WTC11 (cell line): Measurements from ENCODE around the gene TSC22D3.

ENCODE experiments used
- CREM ChIP-seq: sonication (generic); formaldehyde crosslinking; IDR thresholded peaks from 2 replicates; pipeline ENCODE4 v1.8.1; 2022; ENCODE audit warnings: mild to moderate bottlenecking, missing genetic modification reagents, moderate library complexity
- CTCF ChIP-seq: fragments of 200-600 bp; IDR thresholded peaks from 2 replicates; pipeline ENCODE4 v1.8.0; 2022; ENCODE audit warnings: antibody characterized with exemption
- ESRRA ChIP-seq: sonication (generic); formaldehyde crosslinking; IDR thresholded peaks from 2 replicates; pipeline ENCODE4 v1.8.1; 2022; ENCODE audit warnings: mild to moderate bottlenecking, missing genetic modification reagents, borderline replicate concordance
- FOXK1 ChIP-seq: sonication (generic); formaldehyde crosslinking; IDR thresholded peaks from 2 replicates; pipeline ENCODE4 v1.8.0; 2022; ENCODE audit warnings: mild to moderate bottlenecking, moderate library complexity, missing genetic modification reagents
- KAT7 ChIP-seq: sonication (generic); formaldehyde crosslinking; IDR thresholded peaks from 2 replicates; pipeline ENCODE4 v1.8.1; 2023; ENCODE audit warnings: missing genetic modification reagents, mild to moderate bottlenecking, borderline replicate concordance
- STAT6 ChIP-seq: sonication (generic); formaldehyde crosslinking; conservative IDR thresholded peaks from 2 replicates; pipeline ENCODE4 v1.8.1; 2023; ENCODE audit warnings: mild to moderate bottlenecking, low read depth, missing genetic modification reagents, moderate library complexity
- TP53 ChIP-seq: sonication (generic); formaldehyde crosslinking; IDR thresholded peaks from 2 replicates; pipeline ENCODE4 v1.8.1; 2023; ENCODE audit warnings: mild to moderate bottlenecking, missing genetic modification reagents

GRCh38 chrX:107750861-107751445 is 24.6 kb downstream of the TSC22D3 start:
- TF ChIP-seq CREM (CRISPR knock-in tag): no peak
- TF ChIP-seq FOXK1 (CRISPR knock-in tag): no peak
- TF ChIP-seq CTCF: no peak
- no peak for TF ChIP-seq STAT6 (CRISPR knock-in tag)
- TF ChIP-seq KAT7 (CRISPR knock-in tag): no peak
- no peak for TF ChIP-seq TP53 (CRISPR knock-in tag)
- TF ChIP-seq ESRRA (CRISPR knock-in tag): no peak
